Large intestine (tissue), 3 donors: Measurements from ENCODE around the gene SYMPK. TPM values are rescaled to one million over a fixed set of nuclear protein-coding genes. Genes with fewer than 3 reads are reported as not detected.
"Not testable (repeated sequence)": the region's sequence is repeated elsewhere in the genome, so short reads cannot be mapped to it uniquely, and the experiment has no call there.

Source experiments
- DNase-seq, 2 donors: peaks; one replicate each; pipeline versions ENCODE4 v3.0.0 to v3.0.0-alpha.2; 2013
- H3K27ac ChIP-seq: one replicate; pipeline ENCODE4 v1.5.1; 2013; ENCODE audit warnings: low read length
- H3K27me3 ChIP-seq: 2 replicates; pipeline ENCODE4 v1.6.1; 2013; ENCODE audit warnings: low read length; ENCODE audit not compliant: control insufficient read depth, insufficient read depth
- H3K36me3 ChIP-seq: 2 replicates; pipeline ENCODE4 v1.6.1; 2013; ENCODE audit warnings: low read length; ENCODE audit not compliant: control insufficient read depth, insufficient read depth
- H3K4me1 ChIP-seq: one replicate; pipeline ENCODE4 v1.6.1; 2013; ENCODE audit warnings: low read length; ENCODE audit not compliant: control insufficient read depth, insufficient read depth
- H3K4me3 ChIP-seq: one replicate; pipeline ENCODE4 v1.5.1; 2013; ENCODE audit warnings: low read length
- H3K9me3 ChIP-seq: one replicate; pipeline ENCODE4 v1.6.1; 2013; ENCODE audit warnings: mild to moderate bottlenecking, low read depth, low read length, moderate library complexity; ENCODE audit not compliant: control insufficient read depth
- WGBS: methylation state at CpG from one replicate; pipeline ENCODE4 v1.1.5; 2013; ENCODE audit warnings: low lambda C conversion rate; ENCODE audit not compliant: insufficient coverage; 5-methylcytosine and 5-hydroxymethylcytosine counted together
- polyA plus RNA-seq: library from polyadenylated mRNA; unstranded; fragments of 120-200 nt; gene quantifications from one replicate; pipeline ENCODE4 v1.2.1, GENCODE V29; 2013

SYMPK gene
- polyA plus RNA-seq, 1 donor, result 65.0 TPM

DNA sequence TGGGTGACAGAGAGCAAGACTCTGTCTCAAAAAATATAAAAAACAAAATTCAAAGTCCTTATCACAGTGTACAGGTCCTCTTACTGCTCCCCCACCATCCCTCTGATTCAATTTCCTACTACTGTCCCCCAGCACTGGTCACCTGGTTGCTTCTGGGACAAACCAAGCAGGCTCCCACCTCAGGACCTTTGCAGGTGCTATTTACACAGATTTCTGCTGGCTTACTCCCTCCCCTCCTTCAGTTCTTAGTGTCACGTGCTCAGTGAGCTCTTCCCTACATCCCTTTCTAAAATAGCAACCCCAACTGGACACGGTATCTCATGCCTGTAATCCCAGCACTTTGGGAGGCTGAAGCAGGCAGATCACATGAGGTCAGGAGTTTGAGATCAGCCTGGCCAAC lies 17.0 kb upstream of the SYMPK start:
- no peaks in the 10 kb centered on the region for H3K27me3 ChIP-seq
- peaks cover 76% of the 10 kb centered on the region for H3K4me1 ChIP-seq
- peaks cover 10% of the 10 kb centered on the region for H3K36me3 ChIP-seq
- no peak for DNase-seq
- no peak overlapping the region for H3K27ac ChIP-seq
- no peak overlapping the region for H3K4me3 ChIP-seq
- H3K9me3 ChIP-seq, result peaks cover 11% of the 10 kb centered on the region
- WGBS, result 100% methylated on average over 1 of the region's 2 CpGs

DNA sequence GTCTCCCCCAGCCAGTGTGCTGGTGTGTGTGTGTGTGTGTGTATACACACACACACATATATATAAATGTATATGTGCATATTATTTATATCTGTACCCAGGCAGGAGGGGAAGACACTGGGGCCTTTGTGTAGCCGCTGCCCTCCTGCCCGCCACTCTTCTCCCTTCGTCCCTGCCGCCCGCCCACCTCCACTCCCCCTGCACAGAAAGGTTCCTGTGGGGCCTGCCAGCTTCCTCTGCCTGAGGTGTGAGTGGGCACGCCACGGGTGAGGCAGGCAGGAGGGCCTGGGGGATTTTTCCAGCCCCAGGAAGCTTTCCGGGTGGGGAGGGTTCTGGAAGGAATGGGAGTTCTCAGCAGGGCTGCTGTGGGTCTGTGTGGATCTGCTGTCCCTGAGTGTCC lies 16.1 kb upstream of the SYMPK start:
- H3K27ac ChIP-seq, result peak overlapping the region; percentile 51
- H3K36me3 ChIP-seq, result peaks cover 5% of the 10 kb centered on the region
- no peaks in the 10 kb centered on the region for H3K27me3 ChIP-seq
- no CpG with 5 or more reads among the region's 8 CpGs for WGBS
- H3K9me3 ChIP-seq, result peaks cover 3% of the 10 kb centered on the region
- no peak for DNase-seq
- peaks cover 70% of the 10 kb centered on the region for H3K4me1 ChIP-seq
- H3K4me3 ChIP-seq, result no peak overlapping the region

- Histone ChIP-seq H3K27me3 (no peaks in the 10 kb centered on the region), H3K4me3 (no peak overlapping the region), H3K36me3 (peaks cover 2% of the 10 kb centered on the region), H3K9me3 (no peaks in the 10 kb centered on the region), H3K27ac (peak overlapping the region; percentile 56), H3K4me1 (peaks cover 73% of the 10 kb centered on the region)
- DNase-seq, result peak in 1 of 2 donors; percentile 53
- 0% methylated on average over 1 of the region's 11 CpGs for WGBS
Observed at GRCh38 chr19:45878043-45878794, 15.3 kb upstream of the SYMPK start.

- peaks cover 65% of the 10 kb centered on the region for H3K4me1 ChIP-seq
- H3K4me3 ChIP-seq, result peak overlapping the region; percentile 47
- 6% methylated on average over 2 of the region's 41 CpGs for WGBS
- H3K9me3 ChIP-seq, result no peaks in the 10 kb centered on the region
- no peaks in the 10 kb centered on the region for H3K27me3 ChIP-seq
- H3K27ac ChIP-seq, result peak overlapping the region; percentile 76
- H3K36me3 ChIP-seq, result peaks cover 14% of the 10 kb centered on the region
- peak in 1 of 2 donors; percentile 74 for DNase-seq
Observed at GRCh38 chr19:45876411-45877197, 13.7 kb upstream of the SYMPK start.

- H3K9me3 ChIP-seq, result no peaks in the 10 kb centered on the region
- peaks cover 14% of the 10 kb centered on the region for H3K36me3 ChIP-seq
- H3K4me1 ChIP-seq, result peaks cover 59% of the 10 kb centered on the region
- WGBS, result 14% methylated on average over 2 of the region's 4 CpGs
- H3K27ac ChIP-seq, result peak overlapping the region; percentile 76
- peak overlapping the region; percentile 47 for H3K4me3 ChIP-seq
- DNase-seq, result no peak
- H3K27me3 ChIP-seq, result no peaks in the 10 kb centered on the region
Observed at GRCh38 chr19:45876161-45876410, 13.1 kb upstream of the SYMPK start.

DNA sequence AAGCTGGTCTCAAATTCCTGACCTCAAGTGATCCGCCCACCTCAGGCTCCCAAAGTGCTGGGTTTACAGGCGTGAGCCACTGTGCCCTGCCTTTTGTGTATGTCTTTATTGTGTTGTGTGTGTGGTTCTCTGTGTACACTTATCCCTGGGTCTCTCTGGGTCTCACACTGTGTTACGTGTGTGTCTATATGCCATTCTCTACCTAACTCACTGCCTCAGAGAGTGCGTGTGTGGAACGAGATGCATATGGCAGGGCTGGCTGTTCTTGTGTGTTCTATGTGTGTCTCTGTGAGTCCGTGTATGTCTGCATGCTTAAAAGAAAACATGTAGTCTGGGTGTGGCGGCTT lies 11.6 kb upstream of the SYMPK start:
- Histone ChIP-seq H3K9me3 (no peaks in the 10 kb centered on the region), H3K4me1 (peaks cover 49% of the 10 kb centered on the region), H3K27ac (no peak overlapping the region)

DNA sequence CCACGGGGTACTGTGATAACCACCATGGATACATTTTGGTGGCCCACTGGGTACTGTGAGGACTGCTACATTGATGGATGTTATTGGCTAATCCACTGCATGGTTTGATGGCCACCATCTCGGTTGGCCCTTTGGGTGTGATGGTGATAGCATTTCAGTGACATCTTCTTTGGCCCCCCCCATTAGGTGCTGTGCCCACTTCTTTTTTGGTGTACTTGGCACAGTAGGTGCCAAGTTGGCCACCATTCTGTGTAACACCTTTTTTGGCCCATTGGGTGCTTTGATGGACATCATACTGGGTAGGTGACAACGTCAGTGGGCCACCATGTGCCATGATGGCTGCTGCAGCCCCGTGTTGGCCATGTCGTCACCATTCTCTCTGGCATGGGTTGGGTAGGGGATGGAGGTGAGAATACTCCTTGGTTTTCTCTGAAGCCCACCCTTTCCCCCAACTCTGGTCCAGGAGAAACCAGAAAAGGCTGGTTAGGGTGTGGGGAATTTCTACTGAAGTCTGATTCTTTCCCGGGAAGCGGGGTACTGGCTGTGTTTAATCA lies 10.3 kb upstream of the SYMPK start:
- no peaks in the 10 kb centered on the region for H3K9me3 ChIP-seq
- no peak for DNase-seq
- 60% methylated on average over 1 of the region's 7 CpGs for WGBS
- no peak overlapping the region for H3K4me3 ChIP-seq
- H3K36me3 ChIP-seq, result peaks cover 14% of the 10 kb centered on the region
- peaks cover 43% of the 10 kb centered on the region for H3K4me1 ChIP-seq
- H3K27me3 ChIP-seq, result no peaks in the 10 kb centered on the region
- no peak overlapping the region for H3K27ac ChIP-seq

More for the DNA sequence above, 11.6 kb upstream of the SYMPK start:
- H3K27me3 ChIP-seq, result no peaks in the 10 kb centered on the region
- H3K36me3 ChIP-seq, result peaks cover 14% of the 10 kb centered on the region
- no peak overlapping the region for H3K4me3 ChIP-seq
- no peak for DNase-seq
- WGBS, result no CpG with 5 or more reads among the region's 7 CpGs

GRCh38 chr19:45872095-45872919 lies 9.4 kb upstream of the SYMPK start:
- Histone ChIP-seq H3K36me3 (peaks cover 14% of the 10 kb centered on the region), H3K27ac (no peak overlapping the region), H3K9me3 (no peaks in the 10 kb centered on the region), H3K4me3 (no peak overlapping the region), H3K4me1 (peaks cover 34% of the 10 kb centered on the region), H3K27me3 (no peaks in the 10 kb centered on the region)
- WGBS, result no CpG with 5 or more reads among the region's 34 CpGs
- no peak for DNase-seq

DNA sequence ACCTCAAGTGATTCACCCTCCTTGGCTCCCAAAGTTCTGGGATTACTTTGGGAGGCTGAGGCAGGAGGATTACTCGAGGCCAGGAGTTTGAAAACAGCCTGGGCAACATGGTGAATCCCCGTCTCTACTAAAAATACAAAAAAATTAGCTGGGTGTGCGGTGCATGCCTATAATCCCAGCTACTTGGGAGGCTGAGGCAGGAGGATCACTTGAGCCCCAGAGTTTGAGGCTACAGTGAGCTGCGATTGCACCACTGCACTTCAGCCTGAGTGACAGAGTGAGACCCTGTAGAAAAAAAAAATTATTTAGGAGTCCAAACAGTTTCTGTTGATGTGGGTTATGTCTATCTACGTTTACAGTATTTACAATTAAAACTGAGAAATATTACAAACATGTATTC lies 7.9 kb upstream of the SYMPK start:
- Histone ChIP-seq H3K36me3 (peaks cover 14% of the 10 kb centered on the region), H3K4me3 (no peak overlapping the region), H3K9me3 (no peaks in the 10 kb centered on the region), H3K27ac (no peak overlapping the region), H3K27me3 (no peaks in the 10 kb centered on the region), H3K4me1 (peaks cover 26% of the 10 kb centered on the region)
- DNase-seq, result no peak
- 100% methylated on average over 1 of the region's 5 CpGs for WGBS

DNA sequence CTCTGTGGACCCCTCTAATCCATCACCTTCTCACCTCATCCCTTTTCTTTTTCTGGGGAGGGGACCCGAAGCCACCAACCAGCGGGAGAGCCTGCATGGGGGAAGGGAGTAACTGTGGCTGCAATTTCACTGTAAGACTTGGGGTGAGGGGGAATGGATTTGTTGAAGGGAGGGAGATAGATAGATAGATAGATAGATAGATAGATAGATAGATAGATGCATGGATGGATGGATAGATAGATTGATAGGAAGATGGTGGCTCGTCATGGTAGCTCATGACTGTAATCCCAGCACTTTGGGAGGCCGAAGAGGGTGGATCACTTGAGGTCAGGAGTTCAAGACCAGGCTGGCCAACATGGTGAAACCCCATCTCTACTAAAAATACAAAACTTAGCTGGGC lies 4.3 kb upstream of the SYMPK start:
- not testable (repeated sequence) for H3K36me3 ChIP-seq, DNase-seq, H3K4me1 ChIP-seq, H3K9me3 ChIP-seq
- Histone ChIP-seq H3K27me3 (peaks cover 18% of the 10 kb centered on the region), H3K27ac (peak overlapping the region; percentile 74), H3K4me3 (peak overlapping the region; percentile 84)
- 86% methylated on average over 1 of the region's 4 CpGs for whole genome bisulfite sequencing
